Measurements from ENCODE around the gene ABCC4. TPM values are rescaled to one million over a fixed set of nuclear protein-coding genes. Genes with fewer than 3 reads are reported as not detected.

Gene ABCC4
- total and polyA plus RNA-seq, 9 of the 15 experiments (the other 6 are each of a cell fraction or from before 2014, with no cell fraction given), result 9.4 to 46.1 (median 25.4) TPM

DNA sequence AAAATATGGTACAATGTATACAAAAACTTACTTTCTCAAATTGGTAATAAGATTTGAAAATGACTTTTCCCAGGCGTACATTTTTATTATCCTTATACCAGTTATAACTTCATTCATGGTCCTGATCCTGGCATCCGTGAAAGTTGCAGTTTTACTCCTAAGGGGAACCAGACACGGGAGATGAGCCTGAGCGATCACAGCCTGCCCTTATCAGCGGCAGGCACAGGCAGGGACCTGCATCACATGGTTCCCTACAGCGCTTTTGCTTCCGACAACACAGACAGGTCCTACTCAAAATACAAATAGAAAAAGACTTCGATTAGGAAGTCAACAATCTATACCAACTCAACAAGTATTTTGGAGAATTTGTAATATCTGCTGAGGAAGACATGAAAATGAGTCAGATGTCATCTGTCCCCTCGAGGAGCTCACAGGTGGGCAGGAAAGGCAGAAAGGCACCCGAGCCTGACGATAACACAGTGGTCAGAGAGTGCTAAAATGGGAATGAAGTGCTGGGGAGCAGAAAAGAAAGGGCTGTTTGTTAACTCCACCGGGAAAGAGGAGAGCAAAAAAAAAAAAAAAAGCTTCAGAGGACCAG is 93.4 kb downstream of the ABCC4 start (continued):
- TF ChIP-seq, protein P1, sequence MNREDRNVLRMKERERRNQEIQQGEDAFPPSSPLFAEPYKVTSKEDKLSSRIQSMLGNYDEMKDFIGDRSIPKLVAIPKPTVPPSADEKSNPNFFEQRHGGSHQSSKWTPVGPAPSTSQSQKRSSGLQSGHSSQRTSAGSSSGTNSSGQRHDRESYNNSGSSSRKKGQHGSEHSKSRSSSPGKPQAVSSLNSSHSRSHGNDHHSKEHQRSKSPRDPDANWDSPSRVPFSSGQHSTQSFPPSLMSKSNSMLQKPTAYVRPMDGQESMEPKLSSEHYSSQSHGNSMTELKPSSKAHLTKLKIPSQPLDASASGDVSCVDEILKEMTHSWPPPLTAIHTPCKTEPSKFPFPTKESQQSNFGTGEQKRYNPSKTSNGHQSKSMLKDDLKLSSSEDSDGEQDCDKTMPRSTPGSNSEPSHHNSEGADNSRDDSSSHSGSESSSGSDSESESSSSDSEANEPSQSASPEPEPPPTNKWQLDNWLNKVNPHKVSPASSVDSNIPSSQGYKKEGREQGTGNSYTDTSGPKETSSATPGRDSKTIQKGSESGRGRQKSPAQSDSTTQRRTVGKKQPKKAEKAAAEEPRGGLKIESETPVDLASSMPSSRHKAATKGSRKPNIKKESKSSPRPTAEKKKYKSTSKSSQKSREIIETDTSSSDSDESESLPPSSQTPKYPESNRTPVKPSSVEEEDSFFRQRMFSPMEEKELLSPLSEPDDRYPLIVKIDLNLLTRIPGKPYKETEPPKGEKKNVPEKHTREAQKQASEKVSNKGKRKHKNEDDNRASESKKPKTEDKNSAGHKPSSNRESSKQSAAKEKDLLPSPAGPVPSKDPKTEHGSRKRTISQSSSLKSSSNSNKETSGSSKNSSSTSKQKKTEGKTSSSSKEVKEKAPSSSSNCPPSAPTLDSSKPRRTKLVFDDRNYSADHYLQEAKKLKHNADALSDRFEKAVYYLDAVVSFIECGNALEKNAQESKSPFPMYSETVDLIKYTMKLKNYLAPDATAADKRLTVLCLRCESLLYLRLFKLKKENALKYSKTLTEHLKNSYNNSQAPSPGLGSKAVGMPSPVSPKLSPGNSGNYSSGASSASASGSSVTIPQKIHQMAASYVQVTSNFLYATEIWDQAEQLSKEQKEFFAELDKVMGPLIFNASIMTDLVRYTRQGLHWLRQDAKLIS (CRISPR knock-in tag; IDR thresholded peaks at IDR 0.05), result no peak
- no peak for TF ChIP-seq SRSF1 (IDR thresholded peaks at IDR 0.05; ENCODE audit: low read depth, low read length)
- TF ChIP-seq MTA2 (IDR thresholded peaks at IDR 0.05; ENCODE audit: low read depth), result peak; percentile 31; the same call in 1 of the 2 replicates
- TF ChIP-seq, protein P2, sequence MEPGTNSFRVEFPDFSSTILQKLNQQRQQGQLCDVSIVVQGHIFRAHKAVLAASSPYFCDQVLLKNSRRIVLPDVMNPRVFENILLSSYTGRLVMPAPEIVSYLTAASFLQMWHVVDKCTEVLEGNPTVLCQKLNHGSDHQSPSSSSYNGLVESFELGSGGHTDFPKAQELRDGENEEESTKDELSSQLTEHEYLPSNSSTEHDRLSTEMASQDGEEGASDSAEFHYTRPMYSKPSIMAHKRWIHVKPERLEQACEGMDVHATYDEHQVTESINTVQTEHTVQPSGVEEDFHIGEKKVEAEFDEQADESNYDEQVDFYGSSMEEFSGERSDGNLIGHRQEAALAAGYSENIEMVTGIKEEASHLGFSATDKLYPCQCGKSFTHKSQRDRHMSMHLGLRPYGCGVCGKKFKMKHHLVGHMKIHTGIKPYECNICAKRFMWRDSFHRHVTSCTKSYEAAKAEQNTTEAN (CRISPR knock-in tag; IDR thresholded peaks at IDR 0.05), result no peak
- TF ChIP-seq, protein P3, sequence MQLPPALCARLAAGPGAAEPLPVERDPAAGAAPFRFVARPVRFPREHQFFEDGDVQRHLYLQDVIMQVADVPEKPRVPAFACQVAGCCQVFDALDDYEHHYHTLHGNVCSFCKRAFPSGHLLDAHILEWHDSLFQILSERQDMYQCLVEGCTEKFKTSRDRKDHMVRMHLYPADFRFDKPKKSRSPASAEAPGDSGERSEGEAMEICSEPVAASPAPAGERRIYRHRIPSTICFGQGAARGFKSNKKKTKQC (CRISPR knock-in tag; IDR thresholded peaks at IDR 0.05), result no peak
- TF ChIP-seq, protein P4, sequence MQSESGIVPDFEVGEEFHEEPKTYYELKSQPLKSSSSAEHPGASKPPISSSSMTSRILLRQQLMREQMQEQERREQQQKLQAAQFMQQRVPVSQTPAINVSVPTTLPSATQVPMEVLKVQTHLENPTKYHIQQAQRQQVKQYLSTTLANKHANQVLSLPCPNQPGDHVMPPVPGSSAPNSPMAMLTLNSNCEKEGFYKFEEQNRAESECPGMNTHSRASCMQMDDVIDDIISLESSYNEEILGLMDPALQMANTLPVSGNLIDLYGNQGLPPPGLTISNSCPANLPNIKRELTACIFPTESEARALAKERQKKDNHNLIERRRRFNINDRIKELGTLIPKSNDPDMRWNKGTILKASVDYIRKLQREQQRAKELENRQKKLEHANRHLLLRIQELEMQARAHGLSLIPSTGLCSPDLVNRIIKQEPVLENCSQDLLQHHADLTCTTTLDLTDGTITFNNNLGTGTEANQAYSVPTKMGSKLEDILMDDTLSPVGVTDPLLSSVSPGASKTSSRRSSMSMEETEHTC (IDR thresholded peaks at IDR 0.05), result peak; percentile 72; the same call in 1 of the 2 replicates

All from K562 (cell line).